Activated naive CD8-positive, alpha-beta T cell treated with anti-CD3 and anti-CD28 coated beads, Interleukin-2, amount 50 U/mL, for 16 hours (primary cell): ENCODE measurements around the gene ADGRL3.
"Not testable (repeated sequence)": the region's sequence is repeated elsewhere in the genome, so short reads cannot be mapped to it uniquely, and the experiment has no call there.

Source experiments
- DNase-seq: peaks from one replicate; pipeline ENCODE4 v3.0.0-alpha.2; 2020; ENCODE audit warnings: low read depth, low spot score

The ADGRL3 gene

GRCh38 chr4:61493470-61493869 lies 293.3 kb downstream of the ADGRL3 start:
- no peak for DNase-seq

- no peak for DNase-seq
These were observed 300.8 kb downstream of the ADGRL3 start for GRCh38 chr4:61500883-61501282.

- no peak for DNase-seq
These were observed 301.7 kb downstream of the ADGRL3 start for GRCh38 chr4:61501812-61502211.

- no peak for DNase-seq
These were observed 305.9 kb downstream of the ADGRL3 start for GRCh38 chr4:61505773-61506685.

- no peak for DNase-seq
These were observed 307.0 kb downstream of the ADGRL3 start for GRCh38 chr4:61507091-61507490.

GRCh38 chr4:61509721-61510241 lies 309.7 kb downstream of the ADGRL3 start:
- not testable (repeated sequence) for DNase-seq

- no peak for DNase-seq
These were observed 311.8 kb downstream of the ADGRL3 start for GRCh38 chr4:61511716-61512488.

- no peak for DNase-seq
These were observed 314.9 kb downstream of the ADGRL3 start for GRCh38 chr4:61514991-61515390.

- DNase-seq, result no peak
These were observed 317.0 kb downstream of the ADGRL3 start for GRCh38 chr4:61517144-61517543.

- no peak for DNase-seq
These were observed 320.0 kb downstream of the ADGRL3 start for GRCh38 chr4:61520166-61520565.

GRCh38 chr4:61520681-61521160 lies 320.6 kb downstream of the ADGRL3 start:
- DNase-seq, result no peak

GRCh38 chr4:61521451-61521850 lies 321.3 kb downstream of the ADGRL3 start:
- no peak for DNase-seq

- DNase-seq, result no peak
These were observed 322.2 kb downstream of the ADGRL3 start for GRCh38 chr4:61522312-61522711.

- DNase-seq, result no peak
These were observed 327.8 kb downstream of the ADGRL3 start for GRCh38 chr4:61527888-61528287.

- no peak for DNase-seq
These were observed 328.5 kb downstream of the ADGRL3 start for GRCh38 chr4:61528595-61528994.

GRCh38 chr4:61531188-61531587 lies 331.1 kb downstream of the ADGRL3 start:
- no peak for DNase-seq

GRCh38 chr4:61532336-61533000 lies 332.3 kb downstream of the ADGRL3 start:
- DNase-seq, result no peak

GRCh38 chr4:61533140-61533539 lies 333.0 kb downstream of the ADGRL3 start:
- DNase-seq, result no peak

- DNase-seq, result no peak
These were observed 340.8 kb downstream of the ADGRL3 start for GRCh38 chr4:61540944-61541343.

GRCh38 chr4:61541459-61541858 lies 341.3 kb downstream of the ADGRL3 start:
- no peak for DNase-seq

GRCh38 chr4:61543976-61544375 lies 343.9 kb downstream of the ADGRL3 start:
- DNase-seq, result no peak
